GM21390 (cell line): ENCODE measurements around the gene FARS2.

Experiments used
- ATAC-seq: cut with Tn5 transposase; IDR thresholded peaks from one replicate; pipeline ENCODE4 v1.9.1; 2021; ENCODE audit not compliant: unreplicated experiment

FARS2 gene

DNA sequence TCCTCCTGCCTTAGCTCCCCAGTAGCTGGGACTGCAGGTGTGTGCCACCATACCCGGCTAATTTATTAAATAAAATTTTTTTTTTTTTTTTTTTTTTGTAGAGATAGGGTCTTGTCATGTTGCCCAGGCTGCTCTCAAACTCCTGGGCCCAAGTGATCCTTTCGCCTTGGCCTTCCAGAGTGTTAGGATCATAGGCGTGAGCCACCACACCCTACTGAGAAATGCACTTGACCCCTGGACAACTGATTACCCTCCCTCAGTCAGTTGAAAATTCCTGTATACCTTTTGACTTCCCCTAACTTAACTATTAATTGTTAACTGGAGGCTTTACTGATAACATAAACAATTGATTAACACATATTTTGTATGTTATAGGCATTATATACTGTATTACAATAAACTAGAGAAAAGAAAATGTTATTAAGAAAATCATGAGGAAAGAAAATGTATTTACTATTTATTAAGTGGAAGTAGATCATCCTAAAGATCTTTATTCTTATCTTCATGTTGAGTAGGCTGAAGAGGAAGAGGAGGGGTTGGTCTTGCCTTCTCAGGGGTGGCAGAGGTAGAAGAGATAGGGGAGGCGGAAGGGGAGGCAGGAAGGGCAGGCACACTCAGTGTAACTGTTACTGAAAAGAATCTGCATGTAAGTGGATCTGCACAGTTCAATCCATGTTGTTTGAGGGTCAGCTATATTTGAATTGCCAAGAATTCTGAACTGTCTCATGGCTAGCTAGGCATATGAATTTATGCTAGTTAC, 104.3 kb downstream of the FARS2 start:
- no peak for ATAC-seq

- no peak for ATAC-seq
Measured at GRCh38 chr6:5366941-5367340, 105.6 kb downstream of the FARS2 start.

GRCh38 chr6:5367510-5367909, 106.2 kb downstream of the FARS2 start:
- ATAC-seq, result no peak

- ATAC-seq, result no peak
Measured at GRCh38 chr6:5373430-5373829, 112.1 kb downstream of the FARS2 start.

DNA sequence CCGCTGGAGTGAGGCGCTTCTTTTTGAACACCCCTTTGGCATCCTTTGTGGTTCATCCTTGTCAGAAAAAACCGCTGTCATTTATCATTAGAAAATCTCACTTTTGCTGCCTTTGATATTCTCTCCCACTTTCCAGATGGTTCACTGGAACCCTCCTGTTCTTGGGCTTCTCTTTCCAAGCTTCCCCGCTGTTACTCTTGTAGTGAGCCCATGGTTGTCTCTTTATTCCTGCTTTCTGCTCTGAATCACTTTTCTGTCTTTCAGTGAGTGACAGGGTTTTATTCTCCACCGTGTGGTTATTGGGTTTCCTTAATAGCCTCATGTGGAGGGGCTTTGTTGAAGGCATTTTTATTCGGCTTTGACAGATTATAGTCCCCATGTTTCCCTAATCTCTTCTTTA, 117.0 kb downstream of the FARS2 start:
- no peak for ATAC-seq

DNA sequence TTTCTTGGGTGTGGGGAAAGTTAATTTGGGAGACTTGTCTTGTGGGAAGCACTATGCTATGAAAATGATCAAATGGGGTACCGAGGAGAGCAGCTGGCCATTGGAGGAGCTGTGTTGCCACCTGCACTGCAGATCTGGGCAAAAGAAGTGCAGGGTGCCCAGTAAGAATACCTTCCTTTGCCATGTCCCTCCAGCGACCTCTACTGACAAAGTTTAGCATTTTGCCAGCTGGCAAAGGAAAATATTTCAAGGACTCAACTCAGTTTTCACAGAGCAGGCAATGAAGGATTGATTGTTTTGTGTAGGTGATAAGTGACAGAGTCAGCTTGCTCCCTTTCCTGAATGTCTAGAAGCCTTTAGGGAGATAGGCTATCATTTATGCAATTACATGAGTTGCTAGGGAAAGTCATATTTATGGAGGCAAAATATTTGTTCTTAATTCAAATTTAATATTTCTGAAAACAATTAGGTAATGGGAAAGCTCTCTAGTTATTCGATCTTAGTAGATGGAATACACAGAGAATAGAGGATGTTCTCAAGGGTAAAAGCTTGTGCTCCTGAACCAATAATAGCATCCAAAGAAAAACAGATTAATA, 118.4 kb downstream of the FARS2 start:
- no peak for ATAC-seq

GRCh38 chr6:5383856-5384255, 122.5 kb downstream of the FARS2 start:
- ATAC-seq, result no peak

- no peak for ATAC-seq
Measured at GRCh38 chr6:5384276-5384675, 123.0 kb downstream of the FARS2 start.

GRCh38 chr6:5388326-5388725, 127.0 kb downstream of the FARS2 start:
- no peak for ATAC-seq

DNA sequence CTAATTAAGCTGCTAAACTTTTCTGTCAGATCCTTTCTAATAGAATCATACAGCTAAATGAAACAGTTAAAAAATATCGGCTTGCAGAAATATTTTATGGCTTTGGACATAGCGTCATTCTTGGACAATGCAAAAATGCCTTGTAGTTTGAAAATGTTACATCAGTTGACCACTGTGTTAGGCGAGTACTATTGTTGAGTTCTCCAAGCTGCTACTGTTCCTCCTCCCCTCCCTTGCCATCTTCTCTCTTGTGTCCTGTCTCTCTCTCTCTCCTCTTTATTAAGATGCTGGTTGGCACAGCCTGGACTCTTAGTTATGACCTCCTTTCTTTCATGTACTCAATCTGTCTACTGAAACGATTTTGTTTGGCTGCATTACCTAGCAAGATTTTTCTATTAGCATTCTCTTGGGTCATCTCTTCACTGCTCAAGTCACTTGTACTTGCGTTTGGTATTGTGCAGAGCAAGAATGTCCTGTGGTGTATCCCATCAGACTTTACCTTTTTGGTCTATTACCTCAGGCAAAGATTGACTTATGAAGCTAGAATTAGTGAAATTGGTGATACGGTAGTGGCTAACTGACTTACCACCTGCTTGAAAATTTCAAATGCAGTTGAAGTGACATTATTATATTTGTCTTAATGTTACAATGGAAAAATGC, 127.9 kb downstream of the FARS2 start:
- no peak for ATAC-seq

DNA sequence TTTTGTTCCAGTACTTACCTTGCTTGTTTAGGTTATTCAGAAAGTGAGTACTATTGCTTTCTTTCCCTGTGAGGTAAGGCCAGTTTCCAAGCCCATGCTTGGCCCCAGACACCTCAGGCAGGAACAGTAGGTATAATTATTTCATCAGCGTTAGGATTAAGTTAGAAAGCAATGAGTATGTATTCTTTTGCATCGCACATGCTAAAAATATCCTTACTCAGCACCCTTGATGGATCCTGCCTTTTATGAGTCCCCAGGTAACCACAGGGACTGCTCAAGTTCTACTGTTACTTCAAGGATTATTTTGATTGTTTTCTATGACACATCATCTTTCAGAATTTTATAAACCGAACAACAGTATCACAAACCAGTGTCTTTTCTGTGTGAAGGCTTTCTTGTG, 128.9 kb downstream of the FARS2 start:
- no peak for ATAC-seq

- no peak for ATAC-seq
Measured at GRCh38 chr6:5394280-5394679, 133.0 kb downstream of the FARS2 start.

DNA sequence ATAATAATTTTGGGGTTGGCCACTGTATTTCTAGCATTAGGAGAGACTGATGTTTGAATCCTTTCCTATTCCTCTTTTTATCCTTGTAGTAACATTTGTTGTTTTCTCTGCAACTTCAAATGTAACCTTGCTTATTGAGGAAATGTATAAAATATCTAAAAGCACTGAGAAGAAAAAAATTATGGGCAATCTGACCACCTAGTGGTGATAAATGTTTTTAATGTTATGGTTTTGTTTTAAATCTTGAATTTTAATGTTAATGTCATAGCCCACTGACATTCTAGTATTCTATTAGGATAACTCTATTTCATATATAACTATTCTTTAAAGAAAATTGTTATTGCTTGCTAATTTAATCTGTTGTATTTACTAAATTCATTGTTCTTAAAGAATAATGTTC, 134.4 kb downstream of the FARS2 start:
- ATAC-seq, result no peak

DNA sequence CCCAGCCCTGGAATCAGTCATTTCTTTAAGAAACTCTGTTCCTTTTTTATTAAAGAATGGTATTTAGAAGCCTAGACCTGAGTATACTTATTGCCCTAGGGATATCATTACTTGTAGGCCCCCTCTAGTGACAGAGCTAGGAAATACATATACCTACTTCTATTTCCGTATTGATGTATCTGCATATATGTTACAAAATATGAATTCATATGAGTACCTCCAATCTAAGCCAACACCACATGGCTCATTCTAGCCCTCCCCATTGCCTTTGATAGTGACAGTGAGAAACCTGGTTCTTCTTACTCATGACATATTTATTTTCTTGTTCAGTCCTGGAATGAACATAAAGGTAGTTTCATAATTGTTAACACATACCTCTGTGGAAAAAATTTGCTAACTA, 137.2 kb downstream of the FARS2 start:
- no peak for ATAC-seq

- no peak for ATAC-seq
Measured at GRCh38 chr6:5399391-5399790, 138.1 kb downstream of the FARS2 start.

DNA sequence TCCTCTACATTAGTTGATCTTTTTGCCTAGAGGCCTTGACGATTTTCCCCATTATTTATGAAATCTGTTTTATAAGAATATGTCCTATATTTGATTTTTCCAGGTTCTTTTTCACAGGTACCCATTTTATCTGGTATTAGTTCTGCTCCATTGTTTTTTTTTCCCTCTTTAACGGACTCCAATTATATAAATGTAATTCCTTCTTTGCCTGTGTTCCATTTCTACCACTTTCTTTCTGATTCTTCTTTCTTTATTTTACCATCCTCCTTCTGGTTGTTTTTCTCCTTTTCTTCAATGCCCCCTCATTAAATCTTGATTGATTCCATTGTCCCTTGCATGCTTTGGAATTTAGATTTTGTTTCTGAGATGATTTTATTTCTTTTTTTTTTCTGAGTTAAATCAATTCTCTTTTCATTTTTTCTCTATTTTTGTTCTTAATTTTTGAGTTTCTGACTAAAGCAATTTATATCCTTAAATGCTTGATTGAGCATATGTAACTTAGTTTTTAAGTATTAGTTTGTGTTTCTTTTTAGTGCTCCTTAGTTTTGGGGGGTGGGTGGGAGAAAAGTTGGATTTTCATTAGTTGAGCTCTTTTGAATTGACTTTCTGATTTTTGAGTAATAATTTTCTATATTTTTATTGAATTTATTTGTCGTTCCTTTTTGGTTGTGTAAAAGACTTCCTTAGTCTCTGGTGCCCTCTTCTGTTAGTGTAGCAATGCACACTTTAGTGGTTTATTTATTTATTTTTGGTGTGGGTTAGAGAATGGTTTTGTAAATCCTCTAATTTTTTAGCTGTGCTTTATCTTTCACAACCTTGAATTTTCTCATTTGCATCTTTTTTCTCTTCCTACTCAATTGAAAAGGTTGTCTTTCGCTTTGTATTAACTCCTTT, 140.8 kb downstream of the FARS2 start:
- no peak for ATAC-seq

DNA sequence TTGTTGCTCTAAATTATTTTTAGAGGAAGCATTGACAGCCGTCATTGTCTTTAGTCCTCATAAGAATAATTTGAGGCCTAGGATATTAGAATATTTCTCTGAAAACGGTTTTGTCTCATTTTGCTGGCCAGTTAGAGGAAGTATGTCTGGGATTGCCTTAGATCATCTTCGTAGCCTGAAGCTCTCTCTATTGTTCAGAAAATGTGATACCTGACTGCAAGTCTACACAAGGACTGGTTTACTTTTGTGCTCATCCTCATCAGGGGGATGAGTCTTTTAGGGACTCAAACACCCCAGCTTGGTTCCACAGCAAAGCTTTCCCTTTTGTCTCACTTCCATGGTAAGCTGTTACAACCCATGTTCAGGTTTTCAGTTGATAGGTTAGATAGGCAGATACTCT, 141.8 kb downstream of the FARS2 start:
- no peak for ATAC-seq

- ATAC-seq, result no peak
Measured at GRCh38 chr6:5403609-5404008, 142.3 kb downstream of the FARS2 start.

GRCh38 chr6:5405976-5406375, 144.7 kb downstream of the FARS2 start:
- ATAC-seq, result no peak

- no peak for ATAC-seq
Measured at GRCh38 chr6:5411414-5411813, 150.1 kb downstream of the FARS2 start.

- no peak for ATAC-seq
Measured at GRCh38 chr6:5412017-5412416, 150.7 kb downstream of the FARS2 start.
